Parathyroid adenoma (tissue), 2 donors: ENCODE measurements around the gene ZNF674.

Source experiments
- H2AFZ ChIP-seq: fragments of 300-600 bp; sonication (generic); one replicate; pipeline ENCODE4 v1.7.0; 2017; ENCODE audit warnings: antibody characterized with exemption, mild to moderate bottlenecking
- H3K27ac ChIP-seq: fragments of 300-600 bp; sonication (generic); one replicate; pipeline ENCODE4 v1.7.0; 2017
- H3K27me3 ChIP-seq: fragments of 300-600 bp; sonication (generic); one replicate; pipeline ENCODE4 v1.7.0; 2017; ENCODE audit warnings: low read length; ENCODE audit not compliant: control insufficient read depth, insufficient read depth
- H3K36me3 ChIP-seq: fragments of 300-600 bp; sonication (generic); one replicate; pipeline ENCODE4 v1.7.0; 2017; ENCODE audit warnings: low read length; ENCODE audit not compliant: control insufficient read depth, insufficient read depth
- H3K4me1 ChIP-seq: fragments of 300-600 bp; sonication (generic); one replicate; pipeline ENCODE4 v1.7.0; 2017; ENCODE audit warnings: control low read depth
- H3K4me2 ChIP-seq: fragments of 300-600 bp; sonication (generic); one replicate; pipeline ENCODE4 v1.7.0; 2017; ENCODE audit warnings: low read length
- H3K4me3 ChIP-seq: fragments of 300-600 bp; sonication (generic); one replicate; pipeline ENCODE4 v1.7.0; 2017; ENCODE audit warnings: low read depth, low read length
- H3K79me2 ChIP-seq: fragments of 300-600 bp; sonication (generic); one replicate; pipeline ENCODE4 v1.7.0; 2017; ENCODE audit warnings: control low read depth
- H3K9ac ChIP-seq: fragments of 300-600 bp; sonication (generic); one replicate; pipeline ENCODE4 v1.7.0; 2017; ENCODE audit warnings: mild to moderate bottlenecking
- H3K9me3 ChIP-seq: fragments of 300-600 bp; sonication (generic); one replicate; pipeline ENCODE4 v1.7.0; 2017; ENCODE audit warnings: low read length; ENCODE audit not compliant: control insufficient read depth
- CTCF ChIP-seq: fragments of 300-600 bp; sonication (generic); IDR thresholded peaks from one replicate; pipeline ENCODE4 v1.7.0; 2017; ENCODE audit warnings: antibody characterized with exemption, mild to moderate bottlenecking
- donor health status: primary hyperparathyroidism.

The ZNF674 gene

DNA sequence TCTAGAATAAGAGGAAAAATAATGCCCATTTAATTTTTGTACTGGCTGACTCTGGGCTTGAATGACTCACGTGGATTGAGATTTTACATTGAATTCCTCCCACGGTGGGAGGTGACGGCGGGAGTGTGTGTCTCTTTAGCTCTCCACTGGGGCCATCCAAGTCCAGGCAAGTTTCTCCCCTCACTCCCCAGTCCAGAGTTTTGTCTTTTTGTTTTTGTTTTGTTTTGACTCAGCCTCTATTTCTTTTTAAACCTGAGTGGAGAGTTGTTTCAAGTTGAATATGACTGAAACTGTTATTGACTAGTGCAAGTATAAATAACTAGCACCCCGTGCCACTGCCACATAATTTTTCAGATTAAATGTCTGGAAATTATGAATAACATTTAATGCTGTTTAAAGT is 41.9 kb upstream of the ZNF674 start:
- Histone ChIP-seq H3K4me1 (no peaks in the 10 kb centered on the region), H3K27ac (no peak overlapping the region), H3K4me3 (no peak overlapping the region)

GRCh38 chrX:46584736-46585135 is 39.5 kb upstream of the ZNF674 start:
- no peaks in the 10 kb centered on the region for H3K9me3 ChIP-seq
- H3K79me2 ChIP-seq, result no peaks in the 10 kb centered on the region
- no peak overlapping the region for H2AFZ ChIP-seq
- no peaks in the 10 kb centered on the region for H3K27me3 ChIP-seq
- no peak overlapping the region for H3K4me3 ChIP-seq
- no peak overlapping the region for H3K4me2 ChIP-seq
- no peak overlapping the region for H3K9ac ChIP-seq
- H3K36me3 ChIP-seq, result no peaks in the 10 kb centered on the region
- no peaks in the 10 kb centered on the region for H3K4me1 ChIP-seq
- TF ChIP-seq CTCF, result no peak
- no peak overlapping the region for H3K27ac ChIP-seq

More for the DNA sequence above, 41.9 kb upstream of the ZNF674 start:
- Histone ChIP-seq H3K36me3 (no peaks in the 10 kb centered on the region), H3K4me2 (no peak overlapping the region), H3K79me2 (no peaks in the 10 kb centered on the region), H3K27me3 (no peaks in the 10 kb centered on the region), H3K9ac (no peak overlapping the region), H2AFZ (no peak overlapping the region), H3K9me3 (no peaks in the 10 kb centered on the region)
- TF ChIP-seq CTCF, result no peak

GRCh38 chrX:46582966-46583365 is 37.7 kb upstream of the ZNF674 start:
- no peaks in the 10 kb centered on the region for H3K36me3 ChIP-seq
- H2AFZ ChIP-seq, result no peak overlapping the region
- no peaks in the 10 kb centered on the region for H3K79me2 ChIP-seq
- H3K4me2 ChIP-seq, result no peak overlapping the region
- no peak overlapping the region for H3K4me3 ChIP-seq
- H3K4me1 ChIP-seq, result no peaks in the 10 kb centered on the region
- TF ChIP-seq CTCF, result no peak
- H3K9ac ChIP-seq, result no peak overlapping the region
- no peaks in the 10 kb centered on the region for H3K9me3 ChIP-seq
- H3K27ac ChIP-seq, result no peak overlapping the region
- H3K27me3 ChIP-seq, result no peaks in the 10 kb centered on the region

GRCh38 chrX:46582325-46582724 is 37.1 kb upstream of the ZNF674 start:
- Histone ChIP-seq H3K27me3 (no peaks in the 10 kb centered on the region), H3K79me2 (no peaks in the 10 kb centered on the region), H3K9me3 (no peaks in the 10 kb centered on the region), H3K4me1 (no peaks in the 10 kb centered on the region), H3K36me3 (no peaks in the 10 kb centered on the region), H2AFZ (no peak overlapping the region), H3K9ac (no peak overlapping the region), H3K4me2 (no peak overlapping the region), H3K27ac (no peak overlapping the region), H3K4me3 (no peak overlapping the region)
- TF ChIP-seq CTCF, result no peak

- no peaks in the 10 kb centered on the region for H3K36me3 ChIP-seq
- H3K9me3 ChIP-seq, result no peaks in the 10 kb centered on the region
- H3K4me2 ChIP-seq, result no peak overlapping the region
- TF ChIP-seq CTCF, result no peak
- H3K27me3 ChIP-seq, result no peaks in the 10 kb centered on the region
- no peak overlapping the region for H2AFZ ChIP-seq
- no peak overlapping the region for H3K9ac ChIP-seq
- H3K27ac ChIP-seq, result no peak overlapping the region
- H3K4me1 ChIP-seq, result no peaks in the 10 kb centered on the region
- no peak overlapping the region for H3K4me3 ChIP-seq
- no peaks in the 10 kb centered on the region for H3K79me2 ChIP-seq
These were observed 35.4 kb upstream of the ZNF674 start for GRCh38 chrX:46580613-46581012.
